Skeletal muscle satellite cell (primary cell): ENCODE measurements around the gene TAS1R3.

Experiments
- H3K27me3 ChIP-seq: 2 replicates; pipeline ENCODE4 v1.7.0; 2013; ENCODE audit warnings: low read length; ENCODE audit not compliant: control insufficient read depth, insufficient read depth
- H3K36me3 ChIP-seq: 2 replicates; pipeline ENCODE4 v1.7.0; 2013; ENCODE audit warnings: mild to moderate bottlenecking, control low read depth, low read length; ENCODE audit not compliant: insufficient read depth
- H3K4me1 ChIP-seq: 2 replicates; pipeline ENCODE4 v1.7.0; 2013; ENCODE audit warnings: low read length; ENCODE audit not compliant: control insufficient read depth, insufficient read depth
- H3K4me2 ChIP-seq: 2 replicates; pipeline ENCODE4 v1.7.0; 2013; ENCODE audit warnings: mild to moderate bottlenecking, low read length
- H3K4me3 ChIP-seq: 2 replicates; pipeline ENCODE4 v1.7.0; 2013; ENCODE audit warnings: low read length
- H3K9ac ChIP-seq: 2 replicates; pipeline ENCODE4 v1.7.0; 2013; ENCODE audit warnings: mild to moderate bottlenecking, low read depth, low read length, moderate library complexity
- H3K9me3 ChIP-seq: replicated peaks from 2 replicates; pipeline ENCODE4 v1.7.0; 2013; ENCODE audit warnings: mild to moderate bottlenecking, control low read depth, low read length

The TAS1R3 gene

GRCh38 chr1:1332031-1332755 lies 1.1 kb downstream of the TAS1R3 start:
- no peak overlapping the region for H3K9ac ChIP-seq
- peaks cover 15% of the 10 kb centered on the region for H3K4me1 ChIP-seq
- H3K4me3 ChIP-seq, result no peak overlapping the region
- H3K36me3 ChIP-seq, result peaks cover 32% of the 10 kb centered on the region
- no peak overlapping the region for H3K4me2 ChIP-seq
- H3K9me3 ChIP-seq, result no peaks in the 10 kb centered on the region
- H3K27me3 ChIP-seq, result no peaks in the 10 kb centered on the region

- Histone ChIP-seq H3K4me3 (no peak overlapping the region), H3K4me2 (no peak overlapping the region), H3K4me1 (peaks cover 15% of the 10 kb centered on the region), H3K9ac (no peak overlapping the region), H3K9me3 (no peaks in the 10 kb centered on the region), H3K27me3 (no peaks in the 10 kb centered on the region), H3K36me3 (peaks cover 29% of the 10 kb centered on the region)
Measured at GRCh38 chr1:1332774-1333480, 1.8 kb downstream of the TAS1R3 start.

- Histone ChIP-seq H3K4me2 (no peak overlapping the region), H3K9ac (no peak overlapping the region), H3K4me3 (no peak overlapping the region)
Measured at GRCh38 chr1:1333551-1334241, 2.6 kb downstream of the TAS1R3 start.

GRCh38 chr1:1334835-1335234 lies 3.8 kb downstream of the TAS1R3 start:
- H3K9me3 ChIP-seq, result no peaks in the 10 kb centered on the region
- no peak overlapping the region for H3K4me3 ChIP-seq
- H3K9ac ChIP-seq, result no peak overlapping the region
- peaks cover 15% of the 10 kb centered on the region for H3K4me1 ChIP-seq
- H3K36me3 ChIP-seq, result peaks cover 39% of the 10 kb centered on the region
- H3K27me3 ChIP-seq, result no peaks in the 10 kb centered on the region
- H3K4me2 ChIP-seq, result no peak overlapping the region

More at GRCh38 chr1:1333551-1334241, 2.6 kb downstream of the TAS1R3 start:
- H3K9me3 ChIP-seq, result no peaks in the 10 kb centered on the region
- H3K36me3 ChIP-seq, result peaks cover 30% of the 10 kb centered on the region
- no peaks in the 10 kb centered on the region for H3K27me3 ChIP-seq
- H3K4me1 ChIP-seq, result peaks cover 15% of the 10 kb centered on the region

GRCh38 chr1:1335283-1335682 lies 4.2 kb downstream of the TAS1R3 start:
- Histone ChIP-seq H3K9me3 (no peaks in the 10 kb centered on the region), H3K9ac (no peak overlapping the region), H3K4me2 (no peak overlapping the region), H3K4me1 (peaks cover 14% of the 10 kb centered on the region), H3K4me3 (no peak overlapping the region), H3K36me3 (peaks cover 42% of the 10 kb centered on the region), H3K27me3 (no peaks in the 10 kb centered on the region)

GRCh38 chr1:1335792-1336248 lies 4.7 kb downstream of the TAS1R3 start:
- H3K4me3 ChIP-seq, result no peak overlapping the region
- no peaks in the 10 kb centered on the region for H3K9me3 ChIP-seq
- no peaks in the 10 kb centered on the region for H3K27me3 ChIP-seq
- no peak overlapping the region for H3K4me2 ChIP-seq
- H3K4me1 ChIP-seq, result peaks cover 9% of the 10 kb centered on the region
- no peak overlapping the region for H3K9ac ChIP-seq
- peaks cover 47% of the 10 kb centered on the region for H3K36me3 ChIP-seq

DNA sequence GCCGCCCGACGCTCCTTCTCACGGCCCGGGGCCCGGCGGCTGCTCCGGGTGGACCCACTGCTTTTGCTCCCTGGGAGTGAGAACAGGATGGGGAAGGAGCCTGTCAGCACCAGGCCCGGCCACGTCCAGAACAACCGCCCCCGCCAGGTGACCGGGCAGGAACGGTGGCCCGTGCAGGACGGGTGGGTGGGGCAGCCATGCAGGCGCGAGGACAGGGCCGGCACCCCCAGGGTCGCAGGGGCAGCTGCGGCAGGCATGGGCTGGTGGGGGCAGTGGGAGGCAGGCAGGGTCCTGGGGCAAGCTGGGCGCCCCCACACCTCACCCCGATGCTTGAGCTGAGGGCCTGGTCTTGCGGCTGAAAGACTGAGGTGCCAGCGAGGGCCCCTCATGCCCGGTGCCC lies 5.4 kb downstream of the TAS1R3 start:
- H3K4me3 ChIP-seq, result no peak overlapping the region
- no peaks in the 10 kb centered on the region for H3K27me3 ChIP-seq
- H3K4me2 ChIP-seq, result no peak overlapping the region
- H3K36me3 ChIP-seq, result peaks cover 54% of the 10 kb centered on the region
- H3K9ac ChIP-seq, result no peak overlapping the region
- H3K9me3 ChIP-seq, result no peaks in the 10 kb centered on the region
- peaks cover 3% of the 10 kb centered on the region for H3K4me1 ChIP-seq

DNA sequence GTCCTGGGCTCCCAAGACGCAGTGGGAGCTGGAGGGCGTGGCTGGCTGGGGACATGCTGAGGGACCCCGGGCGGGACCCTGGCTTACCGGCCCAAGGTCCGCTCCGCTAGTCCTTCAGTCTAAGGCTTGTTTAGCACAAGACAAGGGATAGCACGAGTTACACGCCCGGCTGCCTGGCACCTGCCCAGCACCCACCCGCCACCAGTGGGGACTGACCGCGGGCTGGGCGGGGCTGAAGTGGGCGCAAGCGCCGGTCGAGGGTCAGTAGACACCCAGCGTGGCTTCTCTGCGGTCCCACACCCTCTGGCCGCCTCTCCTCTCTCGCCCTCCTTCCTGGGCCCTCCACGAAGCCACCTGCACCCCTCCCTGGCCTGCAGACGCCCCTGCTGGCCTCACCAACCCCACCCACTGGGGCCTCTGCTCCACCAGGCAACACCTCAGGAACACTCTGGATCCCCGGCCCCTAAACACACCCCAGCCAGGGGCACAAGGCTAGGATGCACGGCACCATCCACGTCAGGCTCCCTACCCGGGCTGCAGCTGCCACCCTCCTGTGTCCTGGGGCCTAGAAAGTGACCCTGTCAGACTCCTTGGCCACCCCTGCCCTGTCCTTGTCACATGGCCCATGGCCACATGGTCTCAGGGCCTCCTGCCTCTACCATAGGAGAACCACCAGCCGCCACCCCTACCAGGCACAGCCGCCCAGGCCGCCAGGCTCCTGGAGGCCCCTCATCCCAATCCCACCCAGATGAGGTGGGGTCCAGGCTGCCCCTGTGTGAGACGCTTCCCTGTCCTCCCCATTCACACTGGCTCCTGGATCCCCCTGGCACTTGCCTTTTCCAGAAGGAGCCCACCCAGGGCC lies 6.1 kb downstream of the TAS1R3 start:
- Histone ChIP-seq H3K4me2 (no peak overlapping the region), H3K27me3 (no peaks in the 10 kb centered on the region), H3K4me3 (no peak overlapping the region), H3K36me3 (peaks cover 59% of the 10 kb centered on the region), H3K9me3 (no peaks in the 10 kb centered on the region), H3K4me1 (no peaks in the 10 kb centered on the region), H3K9ac (no peak overlapping the region)

DNA sequence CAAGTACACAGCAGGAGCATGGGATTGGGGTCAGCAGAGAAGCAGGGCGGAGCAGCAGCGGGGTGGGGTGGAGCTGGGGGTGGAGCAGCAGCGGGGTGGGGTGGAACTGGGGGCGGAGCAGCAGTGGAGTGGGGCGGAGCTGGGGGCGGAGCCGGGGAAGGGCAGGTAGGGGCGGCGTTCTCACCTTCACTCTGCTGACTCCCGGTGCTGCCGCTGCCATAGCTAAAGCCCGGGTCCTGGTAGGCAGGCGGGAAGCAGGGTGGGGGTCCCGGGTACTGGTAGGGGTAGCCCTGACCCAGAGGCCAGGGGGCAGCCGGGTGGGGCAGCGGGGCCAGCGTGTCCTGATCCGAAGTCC lies 6.7 kb downstream of the TAS1R3 start:
- Histone ChIP-seq H3K36me3 (peaks cover 60% of the 10 kb centered on the region), H3K4me1 (no peaks in the 10 kb centered on the region)

GRCh38 chr1:1338278-1338677 lies 7.2 kb downstream of the TAS1R3 start:
- H3K9me3 ChIP-seq, result no peaks in the 10 kb centered on the region
- H3K36me3 ChIP-seq, result peaks cover 60% of the 10 kb centered on the region
- H3K9ac ChIP-seq, result no peak overlapping the region
- no peak overlapping the region for H3K4me3 ChIP-seq
- H3K27me3 ChIP-seq, result no peaks in the 10 kb centered on the region
- no peaks in the 10 kb centered on the region for H3K4me1 ChIP-seq
- H3K4me2 ChIP-seq, result no peak overlapping the region

More for the DNA sequence above, 6.7 kb downstream of the TAS1R3 start:
- no peaks in the 10 kb centered on the region for H3K27me3 ChIP-seq
- H3K4me3 ChIP-seq, result no peak overlapping the region
- H3K4me2 ChIP-seq, result no peak overlapping the region
- H3K9ac ChIP-seq, result no peak overlapping the region
- no peaks in the 10 kb centered on the region for H3K9me3 ChIP-seq

GRCh38 chr1:1340185-1340584 lies 9.1 kb downstream of the TAS1R3 start:
- no peaks in the 10 kb centered on the region for H3K27me3 ChIP-seq
- H3K9ac ChIP-seq, result no peak overlapping the region
- H3K4me1 ChIP-seq, result peaks cover 17% of the 10 kb centered on the region
- no peak overlapping the region for H3K4me2 ChIP-seq
- no peak overlapping the region for H3K4me3 ChIP-seq
- no peaks in the 10 kb centered on the region for H3K9me3 ChIP-seq
- H3K36me3 ChIP-seq, result peaks cover 49% of the 10 kb centered on the region
